ENCODE measurements around the gene UGT1A10. TPM values are rescaled to one million over a fixed set of nuclear protein-coding genes. Genes with fewer than 3 reads are reported as not detected.

Gene UGT1A10
- total RNA-seq, 1 experiment from 2014 or later: not detected

DNA sequence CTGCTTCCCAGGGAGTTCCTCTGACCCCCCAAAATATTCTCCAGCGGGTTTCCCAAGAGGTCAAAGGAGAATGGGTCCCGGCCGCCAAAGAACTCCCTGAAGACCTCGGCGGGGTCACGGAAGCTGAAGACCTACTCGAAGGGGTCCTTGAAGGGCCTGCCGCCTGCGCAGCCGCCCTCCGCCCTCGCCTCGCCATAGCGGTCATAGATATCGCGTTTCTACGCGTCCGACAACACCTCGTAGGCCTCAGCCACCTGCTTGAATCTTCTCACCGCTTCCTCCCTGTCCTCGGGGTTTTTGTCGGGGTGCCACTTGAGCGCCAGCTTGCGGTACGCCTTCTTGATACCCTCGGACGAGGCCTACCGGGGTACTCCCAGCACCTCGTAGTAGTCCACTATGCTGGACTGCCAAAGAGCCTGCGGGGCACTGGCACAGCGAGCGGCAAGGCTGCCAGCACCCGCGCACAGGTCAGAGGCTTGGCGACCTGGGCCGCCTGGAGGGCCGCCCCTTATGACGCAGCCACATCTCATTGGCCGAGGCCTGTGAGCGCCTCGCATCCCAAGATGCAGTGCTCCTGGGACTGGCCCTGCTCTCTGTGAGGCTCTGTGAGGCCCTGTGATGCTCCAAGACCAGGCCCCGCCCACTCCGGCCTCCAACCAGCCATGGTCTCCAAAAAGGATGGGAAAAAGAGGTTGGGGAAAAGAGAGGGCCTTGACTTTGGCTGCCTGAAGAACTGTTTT lies 118.8 kb downstream of the UGT1A10 start:
- H3K27ac ChIP-seq (ENCODE audit: insufficient read length, low read depth, low read length): no peak overlapping the region
- no CpG with 5 or more reads among the region's 44 CpGs for WGBS (ENCODE audit: extremely low coverage, insufficient read length, low lambda C conversion rate)
- H3T11ph ChIP-seq (ENCODE audit: low read length): no peak overlapping the region
- H3K18ac ChIP-seq (ENCODE audit: insufficient read length, low read depth, low read length): no peak overlapping the region
- H2AFZ ChIP-seq (ENCODE audit: low read length): no peak overlapping the region
- H2BK15ac ChIP-seq (ENCODE audit: low read depth, low read length): no peak overlapping the region
- H3K23me2 ChIP-seq (ENCODE audit: insufficient read length, low read depth, low read length, poor library complexity, severe bottlenecking): no peaks in the 10 kb centered on the region
- H3K4me3 Mint-ChIP-seq: no peak overlapping the region
- H3K27ac Mint-ChIP-seq: no peak overlapping the region
- H2BK12ac ChIP-seq (ENCODE audit: insufficient read length, low read depth, low read length): no peak overlapping the region
- H3K36me3 Mint-ChIP-seq (ENCODE audit: insufficient read depth in 1 of 3, low read depth in 3 of 3): peaks cover 2 to 15% (median 5%) of the 10 kb centered on the region in 3 experiments; a peak in 6 of 7 replicates
- H4K91ac ChIP-seq (ENCODE audit: insufficient read length, low read depth, low read length): no peak overlapping the region
- no peak overlapping the region for H3K14ac ChIP-seq (ENCODE audit: insufficient read depth, low read length)
- no peak overlapping the region for H4K5ac ChIP-seq (ENCODE audit: insufficient read length, low read depth, low read length)
- H3K79me2 ChIP-seq (ENCODE audit: insufficient read depth, low read length): no peaks in the 10 kb centered on the region
- no peak overlapping the region for H4K8ac ChIP-seq (replicated peaks; ENCODE audit: insufficient read length, low read depth, low read length)
- no peak overlapping the region for H3K4me2 ChIP-seq (ENCODE audit: insufficient read depth, insufficient read length, low read length)
- H3K9ac ChIP-seq (ENCODE audit: extremely low read depth, insufficient read length, low read length): no peak overlapping the region
- H3K4ac ChIP-seq (ENCODE audit: low read depth, low read length): no peak overlapping the region
- H4K20me1 ChIP-seq (ENCODE audit: control insufficient read depth, insufficient read depth, insufficient read length): no peaks in the 10 kb centered on the region
- H3K4me1 ChIP-seq (ENCODE audit: insufficient read depth, low read length): no peaks in the 10 kb centered on the region
- no peak overlapping the region for H3K23ac ChIP-seq (ENCODE audit: insufficient read length, low read depth, low read length)
- H3K79me1 ChIP-seq (ENCODE audit: insufficient read depth, low read depth, low read length, poor library complexity, severe bottlenecking): no peaks in the 10 kb centered on the region
- H3K56ac ChIP-seq (ENCODE audit: insufficient read length, low read depth, low read length): no peak overlapping the region
- DNase-seq: no peak
- no peak overlapping the region for H2BK5ac ChIP-seq (ENCODE audit: insufficient read length, low read length)
- no peaks in the 10 kb centered on the region for H3K27me3 ChIP-seq (ENCODE audit: insufficient read depth, low read length)
- no peak overlapping the region for H2BK120ac ChIP-seq (ENCODE audit: low read depth, low read length, poor library complexity, severe bottlenecking)
- peaks cover 5 to 8% of the 10 kb centered on the region in 2 experiments for H3K4me1 Mint-ChIP-seq
- no peak overlapping the region for H2AK5ac ChIP-seq (ENCODE audit: insufficient read length, low read length)
- no peak overlapping the region for H2BK20ac ChIP-seq (ENCODE audit: low read depth, low read length, poor library complexity, severe bottlenecking)
- H3K9me3 Mint-ChIP-seq: peaks cover 24% of the 10 kb centered on the region in 2 experiments
- H3K9me3 ChIP-seq (ENCODE audit: control insufficient read depth, low read depth, low read length): no peaks in the 10 kb centered on the region
- TF ChIP-seq, protein P1, sequence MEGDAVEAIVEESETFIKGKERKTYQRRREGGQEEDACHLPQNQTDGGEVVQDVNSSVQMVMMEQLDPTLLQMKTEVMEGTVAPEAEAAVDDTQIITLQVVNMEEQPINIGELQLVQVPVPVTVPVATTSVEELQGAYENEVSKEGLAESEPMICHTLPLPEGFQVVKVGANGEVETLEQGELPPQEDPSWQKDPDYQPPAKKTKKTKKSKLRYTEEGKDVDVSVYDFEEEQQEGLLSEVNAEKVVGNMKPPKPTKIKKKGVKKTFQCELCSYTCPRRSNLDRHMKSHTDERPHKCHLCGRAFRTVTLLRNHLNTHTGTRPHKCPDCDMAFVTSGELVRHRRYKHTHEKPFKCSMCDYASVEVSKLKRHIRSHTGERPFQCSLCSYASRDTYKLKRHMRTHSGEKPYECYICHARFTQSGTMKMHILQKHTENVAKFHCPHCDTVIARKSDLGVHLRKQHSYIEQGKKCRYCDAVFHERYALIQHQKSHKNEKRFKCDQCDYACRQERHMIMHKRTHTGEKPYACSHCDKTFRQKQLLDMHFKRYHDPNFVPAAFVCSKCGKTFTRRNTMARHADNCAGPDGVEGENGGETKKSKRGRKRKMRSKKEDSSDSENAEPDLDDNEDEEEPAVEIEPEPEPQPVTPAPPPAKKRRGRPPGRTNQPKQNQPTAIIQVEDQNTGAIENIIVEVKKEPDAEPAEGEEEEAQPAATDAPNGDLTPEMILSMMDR (conservative IDR thresholded peaks at IDR 0.05): no peak
- H3K27me3 Mint-ChIP-seq (ENCODE audit: low read depth): peaks cover 13% of the 10 kb centered on the region
